ENCODE results near the gene ATRN. TPM values are rescaled to one million over a fixed set of nuclear protein-coding genes. Genes with fewer than 3 reads are reported as not detected.

ATRN gene
- total and polyA plus RNA-seq, 2 of the 8 experiments (the other 6 are each of a cell fraction or from before 2014, with no cell fraction given), result 12.0 to 17.4 TPM

- Histone ChIP-seq H3K79me1 (ENCODE audit: low read depth, low read length) (no peaks in the 10 kb centered on the region), H3K79me2 (ENCODE audit: control insufficient read depth in 1 of 2, insufficient read depth in 2 of 2, low read length in 2 of 2) (no peaks in the 10 kb centered on the region), H3K23ac (ENCODE audit: insufficient read length) (no peak overlapping the region), H3K56ac (replicated peaks; ENCODE audit: insufficient read length, low read depth, low read length) (no peak overlapping the region), H4K20me1 (replicated peaks in 1 of 2; ENCODE audit: control insufficient read depth in 1 of 2, insufficient read depth in 2 of 2, low read length in 2 of 2) (peaks cover 0 to 3% of the 10 kb centered on the region in 2 experiments), H2BK12ac (ENCODE audit: low read depth, low read length) (no peak overlapping the region), H3K4me2 (ENCODE audit: insufficient read depth in 1 of 2, low read depth in 2 of 2, low read length in 2 of 2) (peak overlapping the region; percentile 74 to 81; a peak in 3 of 4 replicates), H3K14ac (ENCODE audit: insufficient read length) (no peak overlapping the region), H3K18ac (ENCODE audit: extremely low read depth, low read length) (no peak overlapping the region), H4K91ac (replicated peaks; ENCODE audit: insufficient read length, low read length) (no peak overlapping the region), H2AK5ac (ENCODE audit: low read depth, low read length) (no peak overlapping the region), H2BK20ac (ENCODE audit: low read length) (no peak overlapping the region), H3K4me3 (ENCODE audit: extremely low read depth in 1 of 4, insufficient read depth in 2 of 4, low read depth in 3 of 4, low read length in 4 of 4) (peak overlapping the region in 2 of 4 experiments; percentile 42 to 56; a peak in 3 of 8 replicates), H3K9me3 (ENCODE audit: insufficient read depth in 2 of 2, low read depth in 1 of 2, low read length in 1 of 2) (no peaks in the 10 kb centered on the region), H3K4ac (replicated peaks; ENCODE audit: insufficient read length, low read depth, low read length) (no peak overlapping the region), H3K23me2 (ENCODE audit: low read depth, low read length) (peaks cover 9% of the 10 kb centered on the region; the same call in 1 of the 2 replicates), H3K36me3 (ENCODE audit: control insufficient read depth in 2 of 4, insufficient read depth in 4 of 4, low read length in 3 of 4) (no peaks in the 10 kb centered on the region), H2AFZ (ENCODE audit: low read length) (no peak overlapping the region), H2BK120ac (replicated peaks; ENCODE audit: low read depth, low read length) (no peak overlapping the region), H4K8ac (ENCODE audit: extremely low read depth, insufficient read depth, low read length) (peak overlapping the region; percentile 36; the same call in 1 of the 2 replicates), H3K27me3 (replicated peaks in 1 of 4; ENCODE audit: control insufficient read depth in 3 of 4, extremely low read depth in 1 of 4, insufficient read depth in 3 of 4, low read length in 3 of 4) (peaks cover 6 to 25% (median 19%) of the 10 kb centered on the region in 4 experiments; a peak in 6 of 7 replicates), H2BK15ac (ENCODE audit: low read length) (no peak overlapping the region), H4K5ac (ENCODE audit: insufficient read length, low read depth, low read length) (no peak overlapping the region), H3K27ac (ENCODE audit: low read depth, low read length) (no peak overlapping the region), H2BK5ac (ENCODE audit: low read depth, low read length) (no peak overlapping the region), H3K4me1 (replicated peaks in 1 of 4; ENCODE audit: control insufficient read depth in 3 of 4, insufficient read depth in 4 of 4, low read length in 3 of 4) (peaks cover 0 to 13% (median 3%) of the 10 kb centered on the region in 4 experiments; a peak in 4 of 7 replicates), H3K9ac (replicated peaks in 1 of 4; ENCODE audit: extremely low read depth in 1 of 4, low read depth in 3 of 4, low read length in 3 of 4) (no peak overlapping the region)
- no peak for DNase-seq (ENCODE audit: low read depth in 1 of 2, low spot score in 2 of 2)
- ChIA-PET CTCF (ENCODE audit: partially characterized antibody) (interaction anchor here (0.7 to 45.1 kb wide), 10 partner anchors 6 to 145 kb away, joined by 3 to 1432 read pairs (median 6); partner anchors contain the start of genes ADAM33, ADISSP and SIGLEC1), POLR2A (ENCODE audit: partially characterized antibody) (interaction anchor here (1.2 to 1.3 kb wide), 3 partner anchors 8 to 94 kb away, joined by 3 read pairs; partner anchors contain the start of genes ADAM33 and ADISSP)
- TF ChIP-seq RFX5 (IDR thresholded peaks at IDR 0.05; ENCODE audit: borderline replicate concordance, low read depth, low read length), result no peak
- TF ChIP-seq HDAC6 (IDR thresholded peaks at IDR 0.05; ENCODE audit: low read depth, low read length), result no peak
- TF ChIP-seq GABPA (IDR thresholded peaks at IDR 0.05; ENCODE audit: borderline replicate concordance, insufficient read depth, low read length), result peak; percentile 31; the same call in 1 of the 2 replicates
- TF ChIP-seq HDAC2 (IDR thresholded peaks at IDR 0.05; ENCODE audit: borderline replicate concordance in 1 of 2, low read depth in 2 of 2, low read length in 2 of 2), result 0 out of 4 replicates have a peak, but pooled peaks of 1 of the 2 experiments have one; percentile 12
- no peak for TF ChIP-seq ATF3 (IDR thresholded peaks at IDR 0.05; ENCODE audit: insufficient read depth, low read depth, low read length)
- TF ChIP-seq MAX (IDR thresholded peaks at IDR 0.05), result 0 out of 2 replicates have a peak, but pooled peaks have one; percentile 19
- no peak for FAIRE-seq
- 89% methylated on average over 38 of the region's 90 CpGs; no CpG with 5 or more reads in 1 of the 2 experiments for WGBS, 2 experiments (ENCODE audit: extremely low coverage in 1 of 2, insufficient coverage in 1 of 2, insufficient read length in 1 of 2, insufficient replicate concordance in 2 of 2, low coverage in 1 of 2, low lambda C conversion rate in 2 of 2, missing lambda C conversion rate in 1 of 2)
Measured at GRCh38 chr20:3673221-3674070, 202.6 kb downstream of the ATRN start.

Measured in H1 (cell line).